Measurements from ENCODE around the gene AMN.

AMN gene

GRCh38 chr14:102930138-102930752, 7.8 kb downstream of the AMN start:
- no peak for DNase-seq

GRCh38 chr14:102930753-102931579, 8.5 kb downstream of the AMN start:
- DNase-seq: no peak

GRCh38 chr14:102931580-102932285, 9.3 kb downstream of the AMN start:
- DNase-seq: no peak

- no peak for DNase-seq
These were observed 10.2 kb downstream of the AMN start for GRCh38 chr14:102932484-102933248.

- DNase-seq: no peak
These were observed 11.3 kb downstream of the AMN start for GRCh38 chr14:102933618-102934231.

- DNase-seq: no peak
These were observed 13.3 kb downstream of the AMN start for GRCh38 chr14:102935756-102936155.

- DNase-seq: no peak
These were observed 15.1 kb downstream of the AMN start for GRCh38 chr14:102937331-102938175.

- DNase-seq: no peak
These were observed 15.7 kb downstream of the AMN start for GRCh38 chr14:102938191-102938590.

GRCh38 chr14:102939329-102939728, 16.9 kb downstream of the AMN start:
- DNase-seq: no peak

GRCh38 chr14:102939820-102940561, 17.5 kb downstream of the AMN start:
- no peak for DNase-seq

- no peak for DNase-seq
These were observed 18.4 kb downstream of the AMN start for GRCh38 chr14:102940729-102941362.

- no peak for DNase-seq
These were observed 19.1 kb downstream of the AMN start for GRCh38 chr14:102941419-102942011.

GRCh38 chr14:102942069-102942468, 19.6 kb downstream of the AMN start:
- DNase-seq: no peak

GRCh38 chr14:102943454-102943853, 21.0 kb downstream of the AMN start:
- no peak for DNase-seq

GRCh38 chr14:102943979-102944378, 21.5 kb downstream of the AMN start:
- no peak for DNase-seq

- no peak for DNase-seq
These were observed 22.2 kb downstream of the AMN start for GRCh38 chr14:102944448-102945330.

GRCh38 chr14:102945346-102946130, 23.1 kb downstream of the AMN start:
- DNase-seq: no peak
